Measurements from ENCODE around the gene UBE2M.

Gene UBE2M

GRCh38 chr19:58538257-58539168 lies 19.9 kb downstream of the UBE2M start:
- DNase-seq = no peak

GRCh38 chr19:58536852-58537798 lies 21.3 kb downstream of the UBE2M start:
- DNase-seq = no peak

GRCh38 chr19:58535857-58536256 lies 22.6 kb downstream of the UBE2M start:
- DNase-seq = no peak

DNA sequence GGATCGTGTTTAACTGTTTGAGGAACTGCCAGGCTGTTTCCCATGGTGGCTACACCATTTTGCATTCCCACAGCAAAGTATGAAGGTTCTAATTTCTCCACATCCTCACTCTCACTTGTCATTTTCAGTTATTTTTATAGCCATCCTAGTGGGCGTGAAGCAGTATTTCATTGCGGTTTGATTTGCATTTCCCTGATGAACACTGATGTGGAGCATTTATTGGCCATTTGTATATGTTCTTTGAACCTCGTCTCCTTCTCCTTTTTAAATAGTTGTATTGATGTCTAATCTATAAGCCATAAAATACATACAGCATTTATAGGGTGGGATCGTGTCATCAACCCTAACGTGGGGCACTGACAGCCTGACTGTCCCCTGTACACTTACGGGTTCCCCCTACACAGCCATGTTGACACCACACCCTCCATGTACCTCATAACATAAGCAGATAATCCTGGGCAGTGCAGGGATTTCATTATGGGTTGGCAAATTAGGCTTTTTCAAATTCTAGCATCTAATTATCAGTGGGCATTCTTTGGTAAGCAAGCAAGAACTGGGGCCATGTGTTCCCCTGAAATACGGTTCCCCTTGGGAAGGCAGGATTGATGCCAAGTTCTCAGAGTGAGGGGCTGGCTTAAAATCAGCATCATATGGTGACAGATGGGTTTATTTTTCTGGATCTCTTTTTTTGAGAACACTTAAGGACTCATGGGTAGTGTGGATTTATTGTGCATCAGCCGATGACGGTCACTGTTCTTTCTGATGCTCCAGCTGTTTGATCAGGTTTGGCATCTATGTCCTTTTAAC lies 27.2 kb downstream of the UBE2M start:
- no peak for DNase-seq

- no peak for DNase-seq
Measured at GRCh38 chr19:58529405-58529804, 29.0 kb downstream of the UBE2M start.

DNA sequence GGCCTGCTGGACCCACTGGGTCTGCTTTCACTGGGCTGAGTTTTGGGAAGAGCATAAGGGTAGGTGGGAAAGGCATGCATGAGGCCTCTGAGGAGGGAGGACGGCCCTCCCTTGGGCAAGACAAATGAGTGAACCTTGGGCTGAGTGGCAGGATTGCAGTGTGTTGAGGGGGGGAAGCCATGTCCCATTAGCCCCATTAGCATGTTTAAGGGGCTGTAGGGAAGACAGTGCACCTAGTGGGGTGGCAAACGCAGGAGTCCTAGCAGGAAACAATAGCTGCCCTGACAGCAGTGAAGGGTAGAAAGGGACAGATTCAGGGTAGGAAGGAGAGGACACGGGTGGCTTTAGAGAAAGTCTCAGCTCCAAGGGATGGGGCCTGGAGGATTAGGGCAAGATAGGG lies 35.7 kb downstream of the UBE2M start:
- DNase-seq = no peak

DNA sequence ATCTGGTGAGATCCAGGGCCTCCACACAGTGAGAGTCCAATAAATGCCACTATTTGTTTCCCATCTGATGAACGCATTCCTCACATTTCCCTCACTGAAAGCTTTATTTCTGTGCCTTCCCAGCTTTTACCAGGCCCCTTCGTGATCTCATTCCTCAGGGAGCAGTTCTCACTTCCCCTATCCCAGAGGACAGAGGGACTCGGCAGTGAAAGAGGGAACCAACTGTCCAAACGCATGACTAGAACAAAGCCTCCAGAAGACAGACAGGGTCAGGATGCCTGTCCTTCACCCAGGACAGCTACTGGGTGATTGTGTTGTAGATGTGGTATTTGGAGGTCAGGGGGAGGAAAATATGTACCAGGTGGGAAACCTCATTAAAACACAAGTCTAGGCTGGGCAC lies 36.8 kb downstream of the UBE2M start:
- no peak for DNase-seq

GRCh38 chr19:58520257-58520599 lies 38.2 kb downstream of the UBE2M start:
- no peak for DNase-seq

DNA sequence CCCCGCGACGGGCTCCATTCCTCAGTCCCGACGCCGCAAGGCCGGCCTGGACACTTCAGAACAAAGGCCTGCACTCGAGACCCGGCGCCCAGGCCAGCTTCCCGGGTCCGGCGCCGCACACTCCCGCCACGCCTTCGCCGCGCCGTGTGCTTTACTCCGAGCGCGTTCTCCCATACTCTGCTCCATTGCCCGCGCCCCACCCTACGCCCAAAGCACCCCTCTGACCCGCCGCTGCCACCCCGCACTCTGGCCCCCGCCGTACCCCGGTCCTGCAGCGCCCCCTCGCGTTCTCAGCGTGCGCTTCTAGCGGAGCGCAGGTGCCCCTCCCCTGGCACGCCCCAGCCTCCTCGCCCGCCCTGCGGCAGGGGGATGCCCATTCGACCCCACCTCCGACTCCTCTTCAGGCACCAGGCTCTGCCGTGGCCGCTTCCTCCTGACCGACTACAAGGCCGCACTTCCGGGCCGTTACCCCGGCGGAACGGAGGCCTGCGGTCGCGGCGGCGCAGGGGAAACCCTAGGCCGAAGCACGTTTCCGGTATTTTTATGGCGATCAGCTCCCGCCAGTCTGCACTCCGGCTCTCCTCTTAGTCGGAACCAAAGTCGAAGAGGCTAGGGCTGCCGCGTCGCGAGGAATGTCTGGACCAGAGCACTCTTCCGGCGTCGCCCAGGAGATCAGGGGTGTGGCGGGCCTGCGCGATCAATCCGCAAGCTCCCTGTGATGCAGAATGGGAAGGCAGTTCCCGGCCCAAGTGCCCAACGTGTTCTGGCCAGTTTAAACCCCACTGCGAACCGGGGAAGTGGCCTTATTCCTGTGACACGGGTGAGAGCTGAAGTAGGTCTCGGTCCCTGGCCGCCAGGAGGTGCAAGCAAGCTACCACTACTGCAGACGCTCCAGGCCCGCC lies 38.8 kb downstream of the UBE2M start, which contains the start of gene ZBTB45:
ZBTB45 (minus strand) TSS at position 456 of the 902 bp plus-strand sequence. CDS start 2,137 bp downstream, outside the sequence.
- DNase-seq = peak; percentile 94

GRCh38 chr19:58519087-58519354 lies 39.4 kb downstream of the UBE2M start:
- peak; percentile 68 for DNase-seq

DNA sequence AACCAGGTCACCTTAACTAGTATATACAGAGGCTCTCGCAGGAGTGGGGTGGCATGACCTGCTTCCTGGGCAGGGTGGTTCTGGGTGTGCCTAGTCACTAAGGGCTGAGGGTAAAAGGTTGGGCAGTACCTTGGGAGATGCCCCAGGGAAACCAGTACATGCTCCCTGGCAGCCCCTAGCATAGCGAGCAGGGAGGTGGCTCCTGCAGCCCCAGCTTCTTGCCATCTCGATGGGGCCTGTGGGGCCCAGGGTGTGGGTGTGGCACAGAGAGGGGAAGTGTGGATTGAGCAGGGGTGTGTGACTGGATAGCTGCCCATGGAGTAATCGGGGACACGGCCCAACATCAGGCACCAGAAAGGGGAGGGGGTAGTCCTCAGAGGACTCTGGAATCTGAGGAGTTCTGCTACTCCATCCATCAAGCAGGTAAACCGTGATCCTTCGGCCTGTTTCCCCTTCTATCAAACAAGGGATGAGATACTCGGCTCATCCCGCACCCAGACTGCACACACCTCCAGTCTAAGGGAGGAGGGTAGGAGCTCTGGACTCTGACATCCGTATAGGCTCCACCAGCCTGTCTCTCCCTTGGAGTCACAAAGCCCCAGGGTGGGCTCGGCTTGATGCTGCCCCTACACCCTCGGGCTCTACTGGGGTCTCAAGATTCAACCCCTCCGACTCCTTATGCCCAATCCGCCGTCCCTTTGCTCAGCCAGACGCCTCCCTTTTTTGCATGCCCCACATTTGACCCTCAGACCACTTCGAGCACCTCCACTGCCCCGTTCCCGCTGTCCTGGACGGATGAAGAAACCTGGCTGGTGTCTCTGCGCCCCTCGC lies 39.9 kb downstream of the UBE2M start:
- no peak for DNase-seq

DNA sequence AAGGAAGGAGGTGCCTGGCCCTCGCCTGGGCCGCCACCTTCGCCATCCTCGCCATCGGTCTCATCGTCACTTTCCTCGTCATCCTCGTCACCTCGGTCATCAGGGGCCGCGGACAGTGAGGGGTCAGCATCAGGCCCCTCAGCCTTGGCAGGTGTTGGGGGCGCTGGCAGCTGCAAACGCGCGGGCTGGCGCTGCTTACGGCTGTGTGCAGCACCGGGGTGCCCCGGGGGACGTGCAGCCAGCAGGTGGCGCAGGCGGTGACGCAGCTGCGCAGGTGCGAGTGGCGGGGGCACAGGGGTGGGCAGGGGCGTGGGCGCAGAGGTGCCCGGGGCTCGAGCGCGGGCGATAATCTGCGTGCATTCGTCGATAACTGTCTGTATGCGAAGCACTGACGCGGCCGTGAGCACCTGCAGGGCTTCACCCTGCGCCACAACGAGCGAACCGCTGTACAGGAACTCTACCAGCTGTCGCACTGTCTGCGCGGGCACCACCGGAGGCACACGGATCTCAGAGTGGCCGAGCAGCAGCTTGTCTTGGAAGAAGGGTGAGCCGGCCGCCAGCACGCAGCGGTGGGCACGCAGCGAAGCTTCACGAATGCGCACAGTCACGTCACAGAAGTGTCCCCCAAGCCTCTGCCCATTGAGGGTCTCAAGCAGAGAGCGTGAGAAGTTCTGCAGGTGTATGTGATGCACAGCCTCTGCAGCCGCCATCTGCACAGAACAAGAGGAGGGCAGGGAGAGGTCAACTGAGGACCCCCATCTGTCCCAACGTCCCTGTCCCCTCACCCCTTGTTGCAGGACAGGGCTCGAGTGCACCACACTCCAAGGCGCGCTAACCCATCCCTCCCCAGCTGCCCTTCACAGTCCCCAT lies 41.2 kb downstream of the UBE2M start:
- DNase-seq = no peak

DNA sequence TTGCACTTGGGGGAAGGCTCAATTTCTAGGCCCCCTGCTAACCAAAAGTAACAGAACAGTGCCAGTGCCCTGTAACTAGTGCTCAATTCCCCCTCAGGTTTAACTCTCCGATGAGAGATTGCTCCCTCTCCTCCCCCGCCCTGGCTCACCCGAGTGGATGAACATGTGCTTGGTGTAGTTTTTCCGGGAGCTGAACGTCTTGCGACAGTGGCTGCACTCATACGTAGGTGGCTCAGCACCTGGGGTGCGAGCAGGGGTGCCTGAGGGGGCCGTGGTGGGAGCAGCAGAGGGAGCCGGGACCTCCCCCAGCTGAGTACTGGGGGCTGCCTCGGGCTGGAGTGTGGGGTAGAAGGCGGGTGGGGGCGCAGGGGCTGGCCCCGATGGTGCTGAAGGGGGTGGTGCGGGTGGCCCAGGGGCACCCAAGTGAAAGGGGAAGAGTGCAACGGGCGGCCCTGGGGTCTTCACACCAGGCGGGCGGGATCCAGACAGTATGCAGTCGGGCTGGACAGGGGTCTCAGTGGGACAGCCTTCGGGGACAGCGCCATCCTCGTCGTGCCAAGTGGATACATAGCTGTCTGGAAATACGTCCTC lies 42.1 kb downstream of the UBE2M start:
- DNase-seq = no peak

DNA sequence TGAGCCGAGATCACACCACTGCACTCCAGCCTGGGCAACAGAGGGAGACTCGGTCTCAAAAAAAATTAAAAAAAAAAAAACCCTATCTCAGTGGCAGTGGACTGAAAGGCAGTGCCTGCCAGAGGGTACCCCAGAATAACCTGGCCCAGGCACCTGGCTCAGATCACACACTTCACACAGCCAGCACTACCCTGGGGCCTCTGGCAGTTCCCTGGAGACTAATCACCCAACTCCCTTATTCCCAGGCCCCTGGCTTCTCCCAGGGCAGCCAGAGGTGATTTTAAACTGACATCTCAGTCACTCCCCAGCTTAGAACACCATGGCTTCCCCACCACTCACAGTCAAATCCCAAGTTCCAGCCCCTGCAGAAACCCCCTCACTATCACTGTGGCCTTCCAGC lies 43.2 kb downstream of the UBE2M start:
- DNase-seq = no peak

GRCh38 chr19:58514564-58515022 lies 43.8 kb downstream of the UBE2M start:
- DNase-seq = no peak

DNA sequence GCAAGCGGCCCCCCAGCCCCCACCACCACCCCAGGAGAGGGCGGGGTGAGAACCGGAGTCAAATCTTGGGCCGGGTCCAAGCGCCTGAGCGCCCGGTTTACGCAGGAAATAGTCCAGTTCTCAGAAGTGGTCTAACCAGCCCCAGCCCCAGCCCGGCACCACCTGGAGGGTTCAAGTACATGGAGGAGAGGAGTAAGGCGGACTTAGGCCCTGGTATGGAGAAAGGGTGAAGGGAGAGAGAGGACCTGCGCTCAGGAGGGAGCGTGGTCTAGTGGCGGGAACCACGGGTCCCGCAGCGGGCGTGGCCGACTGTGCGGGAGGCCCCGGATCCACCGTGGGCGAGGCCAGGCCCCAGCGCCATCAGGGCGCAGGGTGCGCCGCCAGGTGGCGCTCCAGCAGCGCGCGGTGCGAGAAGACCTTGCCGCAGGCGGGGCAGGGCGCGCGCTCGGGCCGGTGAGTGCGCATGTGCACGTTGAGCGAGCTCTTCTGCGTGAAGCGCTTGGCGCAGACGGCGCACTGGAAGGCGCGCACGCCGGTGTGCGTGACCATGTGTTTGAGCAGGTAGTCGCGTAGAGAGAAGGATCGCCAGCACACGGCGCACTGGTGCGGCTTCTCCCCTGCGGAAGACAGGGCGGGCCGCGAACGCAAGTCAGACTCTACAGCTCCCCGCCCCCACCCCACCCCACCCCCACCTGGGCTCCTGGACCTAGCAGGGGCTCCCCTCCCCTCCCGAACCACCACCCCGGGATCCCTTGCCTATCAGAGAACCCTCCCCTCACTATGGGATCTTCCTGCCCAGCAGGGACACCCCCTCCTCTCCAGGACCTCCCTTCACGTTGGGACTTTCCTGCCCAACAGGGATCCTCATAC lies 44.5 kb downstream of the UBE2M start:
- DNase-seq = peak; percentile 59

GRCh38 chr19:58513213-58513693 lies 45.2 kb downstream of the UBE2M start:
- no peak for DNase-seq
